WTC11 (cell line): ENCODE data around the gene WIZ. TPM values are rescaled to one million over a fixed set of nuclear protein-coding genes. Genes with fewer than 3 reads are reported as not detected.
A peak's percentile ranks its signal among the peaks of the same experiment; 100 is the strongest.

Experiments
- ATF3 ChIP-seq: sonication (generic); formaldehyde crosslinking; conservative IDR thresholded peaks from 2 replicates; pipeline ENCODE4 v1.8.1; 2022; ENCODE audit warnings: mild to moderate bottlenecking, missing genetic modification reagents
- ATF6 ChIP-seq: sonication (generic); formaldehyde crosslinking; IDR thresholded peaks from 2 replicates; pipeline ENCODE4 v1.8.1; 2023; ENCODE audit warnings: mild to moderate bottlenecking, missing genetic modification reagents
- CDX4 ChIP-seq: fragments of 250-450 bp; sonication (Bioruptor Pico); IDR thresholded peaks from 2 replicates; pipeline ENCODE4 v1.9.0; 2021; ENCODE audit warnings: moderate library complexity, mild to moderate bottlenecking, inconsistent platforms, borderline replicate concordance
- E2F1 ChIP-seq: sonication (generic); formaldehyde crosslinking; IDR thresholded peaks from 2 replicates; pipeline ENCODE4 v1.8.0; 2022; ENCODE audit warnings: mild to moderate bottlenecking, missing genetic modification reagents
- GRHL2 ChIP-seq: fragments of 250-450 bp; sonication (Bioruptor Pico); IDR thresholded peaks from 2 replicates; pipeline ENCODE4 v1.8.0; 2022; ENCODE audit warnings: mild to moderate bottlenecking, moderate library complexity; ENCODE audit not compliant: insufficient replicate concordance, severe bottlenecking
- HMGXB4 ChIP-seq: sonication (generic); formaldehyde crosslinking; IDR thresholded peaks from 2 replicates; pipeline ENCODE4 v1.8.1; 2023; ENCODE audit warnings: mild to moderate bottlenecking, moderate library complexity, missing genetic modification reagents
- JUN ChIP-seq: sonication (generic); formaldehyde crosslinking; IDR thresholded peaks from 2 replicates; pipeline ENCODE4 v1.8.0; 2023; ENCODE audit warnings: mild to moderate bottlenecking, missing genetic modification reagents
- KAT7 ChIP-seq: sonication (generic); formaldehyde crosslinking; IDR thresholded peaks from 2 replicates; pipeline ENCODE4 v1.8.1; 2023; ENCODE audit warnings: missing genetic modification reagents, mild to moderate bottlenecking, borderline replicate concordance
- MLX ChIP-seq: sonication (generic); formaldehyde crosslinking; IDR thresholded peaks from 2 replicates; pipeline ENCODE4 v1.8.1; 2023; ENCODE audit warnings: mild to moderate bottlenecking, missing genetic modification reagents, moderate library complexity
- NR1H2 ChIP-seq: sonication (generic); formaldehyde crosslinking; IDR thresholded peaks from 2 replicates; pipeline ENCODE4 v1.9.0; 2021; ENCODE audit warnings: mild to moderate bottlenecking, moderate library complexity, missing genetic modification reagents
- NR3C1 ChIP-seq: sonication (generic); formaldehyde crosslinking; conservative IDR thresholded peaks from 2 replicates; pipeline ENCODE4 v1.8.1; 2023; ENCODE audit warnings: low read depth, mild to moderate bottlenecking, missing genetic modification reagents
- PREB ChIP-seq: sonication (generic); formaldehyde crosslinking; IDR thresholded peaks from 2 replicates; pipeline ENCODE4 v1.8.1; 2022; ENCODE audit warnings: mild to moderate bottlenecking, missing genetic modification reagents, moderate library complexity, borderline replicate concordance
- RORB ChIP-seq: fragments of 250-450 bp; sonication (Bioruptor Pico); IDR thresholded peaks from 2 replicates; pipeline ENCODE4 v1.9.0; 2021; ENCODE audit warnings: mild to moderate bottlenecking
- ZBTB43 ChIP-seq: sonication (generic); formaldehyde crosslinking; IDR thresholded peaks from 2 replicates; pipeline ENCODE4 v1.8.1; 2023; ENCODE audit warnings: mild to moderate bottlenecking, missing genetic modification reagents
- ZNF281 ChIP-seq: sonication (generic); formaldehyde crosslinking; IDR thresholded peaks from 2 replicates; pipeline ENCODE4 v1.8.0; 2023; ENCODE audit warnings: mild to moderate bottlenecking, missing genetic modification reagents
- ZNF512 ChIP-seq: sonication (generic); formaldehyde crosslinking; IDR thresholded peaks from 2 replicates; pipeline ENCODE4 v1.8.1; 2022; ENCODE audit warnings: missing genetic modification reagents, borderline replicate concordance
- ZNF532 ChIP-seq: fragments of 250-450 bp; sonication (Bioruptor Pico); IDR thresholded peaks from 2 replicates; pipeline ENCODE4 v1.9.0; 2021; ENCODE audit warnings: mild to moderate bottlenecking, borderline replicate concordance
- total RNA-seq: library from RNA; stranded (reverse); gene quantifications from 3 replicates; pipeline ENCODE4 v1.2.3, GENCODE V29; 2021

The WIZ gene
- total RNA-seq, 1 experiment from 2014 or later = 43.9 TPM

- TF ChIP-seq ZNF532 = no peak
- no peak for TF ChIP-seq KAT7 (CRISPR knock-in tag)
- TF ChIP-seq ATF3 (CRISPR knock-in tag) = no peak
- TF ChIP-seq JUN = no peak; the same call in 1 of the 2 replicates
- no peak for TF ChIP-seq MLX (CRISPR knock-in tag)
- no peak for TF ChIP-seq ATF6 (CRISPR knock-in tag)
- peak; percentile 62; the same call in 1 of the 2 replicates for TF ChIP-seq HMGXB4 (CRISPR knock-in tag)
- TF ChIP-seq CDX4 (CRISPR knock-in tag) = no peak
- TF ChIP-seq NR1H2 = no peak
- no peak for TF ChIP-seq NR3C1
- TF ChIP-seq ZNF281 (CRISPR knock-in tag) = no peak
- no peak for TF ChIP-seq E2F1
- no peak; the same call in 1 of the 2 replicates for TF ChIP-seq ZBTB43 (CRISPR knock-in tag)
- no peak for TF ChIP-seq ZNF512 (CRISPR knock-in tag)
- TF ChIP-seq GRHL2 (CRISPR knock-in tag) = no peak
- no peak for TF ChIP-seq RORB (CRISPR knock-in tag)
- no peak for TF ChIP-seq PREB (CRISPR knock-in tag)
These were observed 31.0 kb downstream of the WIZ start, which contains the start of gene AKAP8L (continued) for GRCh38 chr19:15418579-15419412.
